Measurements from ENCODE around the gene LRMDA.

Gene LRMDA

GRCh38 chr10:76404531-76404930 lies 973.1 kb downstream of the LRMDA start:
- H3K4me2 ChIP-seq (ENCODE audit: low read depth, low read length, poor library complexity, severe bottlenecking): no peak overlapping the region
- H3K9me3 ChIP-seq (ENCODE audit: insufficient read depth, low read depth, low read length): no peaks in the 10 kb centered on the region
- H3K9me2 ChIP-seq (replicated peaks; ENCODE audit: low read depth, low read length): no peaks in the 10 kb centered on the region
- H3F3A ChIP-seq (ENCODE audit: low read depth): no peaks in the 10 kb centered on the region
- no peaks in the 10 kb centered on the region for H3K27me3 ChIP-seq (ENCODE audit: insufficient read depth, low read length, poor library complexity, severe bottlenecking)
- H4K20me1 ChIP-seq (ENCODE audit: insufficient read depth, low read length, poor library complexity, severe bottlenecking): no peaks in the 10 kb centered on the region
- TF ChIP-seq, protein P1, sequence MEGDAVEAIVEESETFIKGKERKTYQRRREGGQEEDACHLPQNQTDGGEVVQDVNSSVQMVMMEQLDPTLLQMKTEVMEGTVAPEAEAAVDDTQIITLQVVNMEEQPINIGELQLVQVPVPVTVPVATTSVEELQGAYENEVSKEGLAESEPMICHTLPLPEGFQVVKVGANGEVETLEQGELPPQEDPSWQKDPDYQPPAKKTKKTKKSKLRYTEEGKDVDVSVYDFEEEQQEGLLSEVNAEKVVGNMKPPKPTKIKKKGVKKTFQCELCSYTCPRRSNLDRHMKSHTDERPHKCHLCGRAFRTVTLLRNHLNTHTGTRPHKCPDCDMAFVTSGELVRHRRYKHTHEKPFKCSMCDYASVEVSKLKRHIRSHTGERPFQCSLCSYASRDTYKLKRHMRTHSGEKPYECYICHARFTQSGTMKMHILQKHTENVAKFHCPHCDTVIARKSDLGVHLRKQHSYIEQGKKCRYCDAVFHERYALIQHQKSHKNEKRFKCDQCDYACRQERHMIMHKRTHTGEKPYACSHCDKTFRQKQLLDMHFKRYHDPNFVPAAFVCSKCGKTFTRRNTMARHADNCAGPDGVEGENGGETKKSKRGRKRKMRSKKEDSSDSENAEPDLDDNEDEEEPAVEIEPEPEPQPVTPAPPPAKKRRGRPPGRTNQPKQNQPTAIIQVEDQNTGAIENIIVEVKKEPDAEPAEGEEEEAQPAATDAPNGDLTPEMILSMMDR (conservative IDR thresholded peaks at IDR 0.05; ENCODE audit: low read length): no peak
- TF ChIP-seq EZH2phosphoT487 (IDR thresholded peaks at IDR 0.05; ENCODE audit: borderline replicate concordance): no peak
- H3K79me2 ChIP-seq (ENCODE audit: insufficient read depth, low read length): no peaks in the 10 kb centered on the region
- no peaks in the 10 kb centered on the region for H3K4me1 ChIP-seq (ENCODE audit: insufficient read depth, low read length, poor library complexity, severe bottlenecking)
- no peak overlapping the region for H2AFZ ChIP-seq (ENCODE audit: low read length)
- no peaks in the 10 kb centered on the region for H3K36me3 ChIP-seq (ENCODE audit: insufficient read depth, low read length)
- H3K9ac ChIP-seq (ENCODE audit: low read depth, low read length, poor library complexity, severe bottlenecking): no peak overlapping the region
- no peak overlapping the region for H3K4me3 ChIP-seq (ENCODE audit: low read length, poor library complexity, severe bottlenecking)

GRCh38 chr10:76405922-76406321 lies 974.5 kb downstream of the LRMDA start:
- no peaks in the 10 kb centered on the region for H4K20me1 ChIP-seq (ENCODE audit: insufficient read depth, low read length, poor library complexity, severe bottlenecking)
- H3K4me1 ChIP-seq (ENCODE audit: insufficient read depth, low read length, poor library complexity, severe bottlenecking): no peaks in the 10 kb centered on the region
- no peak overlapping the region for H3K9ac ChIP-seq (ENCODE audit: low read depth, low read length, poor library complexity, severe bottlenecking)
- no peaks in the 10 kb centered on the region for H3K27me3 ChIP-seq (ENCODE audit: insufficient read depth, low read length, poor library complexity, severe bottlenecking)
- H3K4me3 ChIP-seq (ENCODE audit: low read length, poor library complexity, severe bottlenecking): no peak overlapping the region
- no peaks in the 10 kb centered on the region for H3K36me3 ChIP-seq (ENCODE audit: insufficient read depth, low read length)
- TF ChIP-seq EZH2phosphoT487 (IDR thresholded peaks at IDR 0.05; ENCODE audit: borderline replicate concordance): no peak
- no peak overlapping the region for H2AFZ ChIP-seq (ENCODE audit: low read length)
- no peak overlapping the region for H3K4me2 ChIP-seq (ENCODE audit: low read depth, low read length, poor library complexity, severe bottlenecking)
- no peaks in the 10 kb centered on the region for H3K79me2 ChIP-seq (ENCODE audit: insufficient read depth, low read length)
- no peaks in the 10 kb centered on the region for H3K9me3 ChIP-seq (ENCODE audit: insufficient read depth, low read depth, low read length)
- no peaks in the 10 kb centered on the region for H3F3A ChIP-seq (ENCODE audit: low read depth)
- H3K9me2 ChIP-seq (replicated peaks; ENCODE audit: low read depth, low read length): no peaks in the 10 kb centered on the region

- Histone ChIP-seq H3K4me1 (ENCODE audit: insufficient read depth, low read length, poor library complexity, severe bottlenecking) (no peaks in the 10 kb centered on the region), H3F3A (ENCODE audit: low read depth) (no peaks in the 10 kb centered on the region), H3K9ac (ENCODE audit: low read depth, low read length, poor library complexity, severe bottlenecking) (no peak overlapping the region), H3K79me2 (ENCODE audit: insufficient read depth, low read length) (no peaks in the 10 kb centered on the region), H3K9me3 (ENCODE audit: insufficient read depth, low read depth, low read length) (no peaks in the 10 kb centered on the region), H3K4me3 (ENCODE audit: low read length, poor library complexity, severe bottlenecking) (no peak overlapping the region), H3K4me2 (ENCODE audit: low read depth, low read length, poor library complexity, severe bottlenecking) (no peak overlapping the region), H3K36me3 (ENCODE audit: insufficient read depth, low read length) (no peaks in the 10 kb centered on the region), H4K20me1 (ENCODE audit: insufficient read depth, low read length, poor library complexity, severe bottlenecking) (no peaks in the 10 kb centered on the region), H3K9me2 (replicated peaks; ENCODE audit: low read depth, low read length) (no peaks in the 10 kb centered on the region), H3K27me3 (ENCODE audit: insufficient read depth, low read length, poor library complexity, severe bottlenecking) (no peaks in the 10 kb centered on the region), H2AFZ (ENCODE audit: low read length) (no peak overlapping the region)
- TF ChIP-seq, protein P1 (conservative IDR thresholded peaks at IDR 0.05; ENCODE audit: low read length): no peak
Measured at GRCh38 chr10:76408646-76409045, 977.2 kb downstream of the LRMDA start.

GRCh38 chr10:76411729-76412435 lies 980.5 kb downstream of the LRMDA start:
- H3K27me3 ChIP-seq (ENCODE audit: insufficient read depth, low read length, poor library complexity, severe bottlenecking): no peaks in the 10 kb centered on the region
- H4K20me1 ChIP-seq (ENCODE audit: insufficient read depth, low read length, poor library complexity, severe bottlenecking): no peaks in the 10 kb centered on the region
- no peaks in the 10 kb centered on the region for H3K4me1 ChIP-seq (ENCODE audit: insufficient read depth, low read length, poor library complexity, severe bottlenecking)
- H2AFZ ChIP-seq (ENCODE audit: low read length): no peak overlapping the region
- no peaks in the 10 kb centered on the region for H3K9me2 ChIP-seq (replicated peaks; ENCODE audit: low read depth, low read length)
- no peak overlapping the region for H3K4me2 ChIP-seq (ENCODE audit: low read depth, low read length, poor library complexity, severe bottlenecking)
- H3K9ac ChIP-seq (ENCODE audit: low read depth, low read length, poor library complexity, severe bottlenecking): no peak overlapping the region
- no peak overlapping the region for H3K4me3 ChIP-seq (ENCODE audit: low read length, poor library complexity, severe bottlenecking)
- no peaks in the 10 kb centered on the region for H3K79me2 ChIP-seq (ENCODE audit: insufficient read depth, low read length)
- no peaks in the 10 kb centered on the region for H3K36me3 ChIP-seq (ENCODE audit: insufficient read depth, low read length)
- H3F3A ChIP-seq (ENCODE audit: low read depth): no peaks in the 10 kb centered on the region
- no peaks in the 10 kb centered on the region for H3K9me3 ChIP-seq (ENCODE audit: insufficient read depth, low read depth, low read length)
- TF ChIP-seq, protein P1 (conservative IDR thresholded peaks at IDR 0.05; ENCODE audit: low read length): no peak
- no peak for TF ChIP-seq EZH2phosphoT487 (IDR thresholded peaks at IDR 0.05; ENCODE audit: borderline replicate concordance)

Measured in Loucy (cell line).